H1 (cell line): ENCODE measurements around the gene TMEM131L. TPM values are rescaled to one million over a fixed set of nuclear protein-coding genes. Genes with fewer than 3 reads are reported as not detected.

ENCODE experiments used
- CTCF ChIA-PET: fragments of 300-600 bp; sonication (Branson Sonifier 250); formaldehyde crosslinking; loops from one replicate; lab custom pipeline; 2021; ENCODE audit not compliant: partially characterized antibody; lab: Charles Lee
- POLR2A ChIA-PET: fragments of 300-600 bp; sonication (Branson Sonifier 250); formaldehyde crosslinking; loops from one replicate; lab custom pipeline; 2021; ENCODE audit warnings: inconsistent platforms; ENCODE audit not compliant: partially characterized antibody; lab: Charles Lee
- DNase-seq, 2 experiments: peaks; one replicate each; pipeline versions ENCODE4 v3.0.0 to v3.0.0-alpha.2; 2010 to 2022; ENCODE audit warnings: low spot score in 2 of 2, low read depth in 1 of 2, mixed read lengths in 1 of 2
- FAIRE-seq: peaks from 2 replicates; lab custom pipeline; 2011; peaks lifted over from hg19 to GRCh38; lab: Jason Lieb, UNC
- H2AFZ ChIP-seq: 2 replicates; pipeline ENCODE4 v1.8.1; 2012; ENCODE audit warnings: low read length, inconsistent platforms
- H2AK5ac ChIP-seq: 2 replicates; pipeline ENCODE4 v1.6.1; 2013; ENCODE audit warnings: low read depth, low read length
- H2BK120ac ChIP-seq: replicated peaks from 2 replicates; pipeline ENCODE3; 2013; ENCODE audit warnings: low read depth, low read length, inconsistent platforms
- H2BK12ac ChIP-seq: 2 replicates; pipeline ENCODE4 v1.6.1; 2013; ENCODE audit warnings: low read depth, low read length
- H2BK15ac ChIP-seq: 2 replicates; pipeline ENCODE4 v1.6.1; 2013; ENCODE audit warnings: low read length
- H2BK20ac ChIP-seq: 2 replicates; pipeline ENCODE4 v1.6.1; 2013; ENCODE audit warnings: low read length
- H2BK5ac ChIP-seq: 2 replicates; pipeline ENCODE4 v1.6.1; 2013; ENCODE audit warnings: low read depth, low read length
- H3K14ac ChIP-seq: 2 replicates; pipeline ENCODE4 v1.6.1; 2013; ENCODE audit warnings: inconsistent platforms; ENCODE audit not compliant: insufficient read length
- H3K18ac ChIP-seq: 2 replicates; pipeline ENCODE4 v1.6.1; 2013; ENCODE audit warnings: low read length; ENCODE audit errors: extremely low read depth
- H3K23ac ChIP-seq: 2 replicates; pipeline ENCODE4 v1.6.1; 2013; ENCODE audit warnings: inconsistent platforms; ENCODE audit not compliant: insufficient read length
- H3K23me2 ChIP-seq: 2 replicates; pipeline ENCODE4 v1.6.1; 2013; ENCODE audit warnings: low read depth, low read length
- H3K27ac ChIP-seq: 2 replicates; pipeline ENCODE4 v1.6.1; 2011; ENCODE audit warnings: low read depth, low read length, inconsistent platforms
- H3K27me3 ChIP-seq, 4 experiments: replicated peaks in 1 of 4; 1 replicate in 1 of 4; 2 replicates in 3 of 4; pipeline versions ENCODE4 v1.6.1 to v1.8.1; 2011 to 2013; ENCODE audit warnings: low read length in 3 of 4, mild to moderate bottlenecking in 3 of 4, inconsistent platforms in 2 of 4, mixed read lengths in 2 of 4, moderate library complexity in 1 of 4; ENCODE audit not compliant: control insufficient read depth in 3 of 4, insufficient read depth in 3 of 4; ENCODE audit errors: extremely low read depth in 1 of 4
- H3K36me3 ChIP-seq, 4 experiments: 2 replicates each; pipeline versions ENCODE4 v1.6.1 to v1.8.1; 2011 to 2013; ENCODE audit warnings: mild to moderate bottlenecking in 4 of 4, low read length in 3 of 4, moderate library complexity in 2 of 4, control low read depth in 1 of 4, inconsistent platforms in 1 of 4; ENCODE audit not compliant: insufficient read depth in 4 of 4, control insufficient read depth in 2 of 4
- H3K4ac ChIP-seq: replicated peaks from 2 replicates; pipeline ENCODE3; 2013; ENCODE audit warnings: low read length, low read depth, mixed read lengths, inconsistent platforms; ENCODE audit not compliant: insufficient read length
- H3K4me1 ChIP-seq, 4 experiments: replicated peaks in 1 of 4; 1 replicate in 1 of 4; 2 replicates in 3 of 4; pipeline versions ENCODE4 v1.6.1 to v1.8.1; 2011 to 2013; ENCODE audit warnings: low read length in 3 of 4, inconsistent platforms in 2 of 4, mixed read lengths in 1 of 4; ENCODE audit not compliant: insufficient read depth in 4 of 4, control insufficient read depth in 3 of 4
- H3K4me2 ChIP-seq, 2 experiments: 2 replicates each; pipeline versions ENCODE4 v1.6.1 to v1.8.1; 2011 to 2013; ENCODE audit warnings: low read depth in 2 of 2, low read length in 2 of 2, control low read depth in 1 of 2, inconsistent platforms in 1 of 2, mild to moderate bottlenecking in 1 of 2; ENCODE audit not compliant: insufficient read depth in 1 of 2
- H3K4me3 ChIP-seq, 4 experiments: fragments of 200-600, 300-600 bp in 1 of 4; sonication (generic), shearing (Covaris generic), sonication (Bioruptor Twin) in 1 of 4; 2 replicates each; pipeline versions ENCODE4 v1.5.1 to v1.8.1; 2011 to 2016; ENCODE audit warnings: low read length in 4 of 4, low read depth in 3 of 4, control low read depth in 2 of 4, inconsistent platforms in 2 of 4, mild to moderate bottlenecking in 2 of 4, mixed read lengths in 1 of 4, moderate library complexity in 1 of 4; ENCODE audit not compliant: insufficient read depth in 2 of 4; ENCODE audit errors: extremely low read depth in 1 of 4
- H3K56ac ChIP-seq: replicated peaks from 2 replicates; pipeline ENCODE3; 2013; ENCODE audit warnings: low read depth, mild to moderate bottlenecking, mixed read lengths, low read length, inconsistent platforms; ENCODE audit not compliant: insufficient read length
- H3K79me1 ChIP-seq: 2 replicates; pipeline ENCODE4 v1.6.1; 2013; ENCODE audit warnings: low read depth, low read length, control low read depth
- H3K79me2 ChIP-seq, 2 experiments: 2 replicates each; pipeline versions ENCODE4 v1.6.1 to v1.8.1; 2012 to 2013; ENCODE audit warnings: low read length in 2 of 2, mild to moderate bottlenecking in 2 of 2, inconsistent platforms in 1 of 2; ENCODE audit not compliant: insufficient read depth in 2 of 2, control insufficient read depth in 1 of 2
- H3K9ac ChIP-seq, 4 experiments: replicated peaks in 1 of 4; 1 replicate in 1 of 4; 2 replicates in 3 of 4; pipeline versions ENCODE4 v1.6.1 to v1.8.1; 2011 to 2013; ENCODE audit warnings: low read depth in 3 of 4, low read length in 3 of 4, control low read depth in 2 of 4, mild to moderate bottlenecking in 2 of 4, moderate library complexity in 2 of 4, inconsistent platforms in 1 of 4; ENCODE audit errors: extremely low read depth in 1 of 4
- H3K9me3 ChIP-seq, 2 experiments: 2 replicates each; pipeline versions ENCODE4 v1.6.1 to v1.8.1; 2012 to 2013; ENCODE audit warnings: mild to moderate bottlenecking in 2 of 2, moderate library complexity in 2 of 2, control low read depth in 1 of 2, inconsistent platforms in 1 of 2, low read depth in 1 of 2, low read length in 1 of 2, mixed read lengths in 1 of 2; ENCODE audit not compliant: insufficient read depth in 2 of 2
- H4K20me1 ChIP-seq, 2 experiments: replicated peaks in 1 of 2; 2 replicates each; pipeline versions ENCODE3 to v1.8.1; 2011 to 2013; ENCODE audit warnings: inconsistent platforms in 2 of 2, low read length in 2 of 2, mild to moderate bottlenecking in 1 of 2; ENCODE audit not compliant: insufficient read depth in 2 of 2, control insufficient read depth in 1 of 2
- H4K5ac ChIP-seq: 2 replicates; pipeline ENCODE4 v1.6.1; 2013; ENCODE audit warnings: low read length, low read depth, mixed read lengths, inconsistent platforms; ENCODE audit not compliant: insufficient read length
- H4K8ac ChIP-seq: 2 replicates; pipeline ENCODE4 v1.8.0; 2013; ENCODE audit warnings: mild to moderate bottlenecking, moderate library complexity, low read length, inconsistent platforms; ENCODE audit not compliant: insufficient read depth; ENCODE audit errors: extremely low read depth
- H4K91ac ChIP-seq: replicated peaks from 2 replicates; pipeline ENCODE3; 2013; ENCODE audit warnings: low read length, mixed read lengths, inconsistent platforms; ENCODE audit not compliant: insufficient read length
- ATF2 ChIP-seq: IDR thresholded peaks from 2 replicates; pipeline ENCODE4 v1.6.1; 2012; ENCODE audit warnings: low read length, inconsistent platforms
- ATF3 ChIP-seq: IDR thresholded peaks from 2 replicates; pipeline ENCODE4 v1.6.1; 2011; ENCODE audit warnings: low read depth, mild to moderate bottlenecking, low read length; ENCODE audit not compliant: insufficient read depth
- EP300 ChIP-seq, 2 experiments: IDR thresholded peaks; 1 replicate in 1 of 2; 2 replicates in 1 of 2; pipeline ENCODE4 v1.6.1; 2011 to 2012; ENCODE audit warnings: low read depth in 2 of 2, low read length in 2 of 2, mild to moderate bottlenecking in 2 of 2, borderline replicate concordance in 1 of 2, inconsistent platforms in 1 of 2, moderate library complexity in 1 of 2
- GABPA ChIP-seq: IDR thresholded peaks from 2 replicates; pipeline ENCODE4 v1.6.1; 2011; ENCODE audit warnings: mild to moderate bottlenecking, low read length, moderate library complexity, borderline replicate concordance; ENCODE audit not compliant: insufficient read depth
- GTF2F1 ChIP-seq: IDR thresholded peaks from 2 replicates; pipeline ENCODE4 v1.6.1; 2012; ENCODE audit warnings: low read depth, low read length, improper control_type of control experiment, borderline replicate concordance
- HDAC2 ChIP-seq, 2 experiments: fragments of 300-600 bp in 1 of 2; sonication (generic) in 1 of 2; IDR thresholded peaks; 2 replicates each; pipeline ENCODE4 v1.6.1; 2011 to 2012; ENCODE audit warnings: low read depth in 2 of 2, low read length in 2 of 2, mild to moderate bottlenecking in 2 of 2, moderate library complexity in 2 of 2, borderline replicate concordance in 1 of 2, inconsistent platforms in 1 of 2
- SP1 ChIP-seq: IDR thresholded peaks from 2 replicates; pipeline ENCODE4 v1.6.1; 2011; ENCODE audit warnings: low read depth, low read length
- TAF1 ChIP-seq: IDR thresholded peaks from 2 replicates; pipeline ENCODE4 v1.6.1; 2011; ENCODE audit warnings: mild to moderate bottlenecking, low read depth, low read length
- USF2 ChIP-seq: IDR thresholded peaks from 2 replicates; pipeline ENCODE4 v1.6.1; 2011; ENCODE audit warnings: low read length, improper control_type of control experiment
- WGBS, 2 experiments: shearing (Covaris generic) in 1 of 2; methylation state at CpG; one replicate each; pipeline versions ENCODE4 v1.1.6 to v1.1.7; 2013 to 2015; ENCODE audit warnings: low lambda C conversion rate in 2 of 2, mixed read lengths in 2 of 2, inconsistent platforms in 1 of 2, low coverage in 1 of 2, missing lambda C conversion rate in 1 of 2; ENCODE audit not compliant: insufficient replicate concordance in 2 of 2, insufficient coverage in 1 of 2, insufficient read length in 1 of 2; ENCODE audit errors: extremely low coverage in 1 of 2, missing lambda C conversion rate in 1 of 2; 5-methylcytosine and 5-hydroxymethylcytosine counted together
- polyA plus RNA-seq, 7 experiments: library from polyadenylated mRNA; depleted of rRNA in 3 of 7; stranded (reverse) in 5 of 7; unstranded in 2 of 7; fragments of >200 nt in 5 of 7; fragments of 200-250 nt in 2 of 7; gene quantifications; 1 replicate in 5 of 7; 2 replicates in 1 of 7; 4 replicates in 1 of 7; pipeline versions ENCODE4 v1.2.1 to v1.2.3, GENCODE V29; 2011 to 2013; ENCODE audit warnings: missing spikeins in 2 of 7, mixed read lengths in 2 of 7
- total RNA-seq: library from RNA; stranded (reverse); fragmentation: NEBNext Ultra II Directional; extraction: Animal tissue kit (Norgen Biotek cat#: 25700); gene quantifications from 2 replicates; pipeline ENCODE4 v1.2.1, GENCODE V29; 2021

TMEM131L gene
- total and polyA plus RNA-seq, 2 of the 8 experiments (the other 6 are each of a cell fraction or from before 2014, with no cell fraction given): 14.3 to 26.1 TPM

GRCh38 chr4:153499005-153499404 is 32.8 kb downstream of the TMEM131L start:
- no peak overlapping the region for H2BK120ac ChIP-seq
- no peak overlapping the region for H3K14ac ChIP-seq
- H2BK12ac ChIP-seq: no peak overlapping the region
- H3K4me2 ChIP-seq: no peak overlapping the region
- H3K79me1 ChIP-seq: peaks cover 7% of the 10 kb centered on the region
- H3K9ac ChIP-seq: no peak overlapping the region
- FAIRE-seq (no peak), DNase-seq (peak in 1 of 2 experiments; percentile 39)
- H4K8ac ChIP-seq: no peak overlapping the region
- POLR2A ChIA-PET: interaction anchor here (0.8 to 2.4 kb wide), 4 partner anchors 9 to 33 kb away, joined by 3 to 8 read pairs (median 3); partner anchors contain the start of gene TMEM131L
- no peak overlapping the region for H2AFZ ChIP-seq
- H2AK5ac ChIP-seq: no peak overlapping the region
- peaks cover 1 to 13% (median 9%) of the 10 kb centered on the region in 4 experiments; a peak in 5 of 7 replicates for H3K4me1 ChIP-seq
- no peak overlapping the region for H2BK15ac ChIP-seq
- H3K4ac ChIP-seq: no peak overlapping the region
- H3K27ac ChIP-seq: no peak overlapping the region
- no peak overlapping the region for H3K18ac ChIP-seq
- no peak overlapping the region; the same call in 1 of the 2 replicates for H2BK5ac ChIP-seq
- no peak overlapping the region for H3K56ac ChIP-seq
- no peaks in the 10 kb centered on the region for H3K23me2 ChIP-seq
- no peak overlapping the region for H3K4me3 ChIP-seq
- H4K91ac ChIP-seq: no peak overlapping the region
- H2BK20ac ChIP-seq: no peak overlapping the region
- peaks cover 0 to 4% of the 10 kb centered on the region in 2 experiments for H4K20me1 ChIP-seq
- H3K36me3 ChIP-seq: no peaks in the 10 kb centered on the region
- H3K23ac ChIP-seq: no peak overlapping the region
- peaks cover 0 to 18% of the 10 kb centered on the region in 2 experiments; a peak in 2 of 4 replicates for H3K79me2 ChIP-seq
- H3K27me3 ChIP-seq: no peaks in the 10 kb centered on the region
- H4K5ac ChIP-seq: no peak overlapping the region
- WGBS, 2 experiments: 91% methylated on average over 11 of the region's 11 CpGs; no CpG with 5 or more reads in 1 of the 2 experiments
- CTCF ChIA-PET: interaction anchor here (1.8 to 1.9 kb wide), 3 partner anchors 10 to 42 kb away, joined by 4 to 9 read pairs (median 8); no protein-coding TSS in a partner anchor
- H3K9me3 ChIP-seq: no peaks in the 10 kb centered on the region
- TF ChIP-seq EP300 (IDR thresholded peaks at IDR 0.05; ENCODE audit: borderline replicate concordance in 1 of 2, low read depth in 2 of 2, low read length in 2 of 2) (no peak), USF2 (no peak), ATF3 (no peak), SP1 (no peak), ATF2 (no peak), GTF2F1 (no peak), TAF1 (no peak), HDAC2 (IDR thresholded peaks at IDR 0.05; ENCODE audit: borderline replicate concordance in 1 of 2, low read depth in 2 of 2, low read length in 2 of 2) (no peak), GABPA (no peak)
